HG02840 (cell line): Measurements from ENCODE around the gene MED31.
"Not testable (repeated sequence)": the region's sequence is repeated elsewhere in the genome, so short reads cannot be mapped to it uniquely, and the experiment has no call there.

Source experiments
- ATAC-seq: cut with Tn5 transposase; IDR thresholded peaks from one replicate; pipeline ENCODE4 v1.9.1; 2021; ENCODE audit warnings: mild to moderate bottlenecking, moderate library complexity, moderate number of reproducible peaks; ENCODE audit not compliant: unreplicated experiment, low FRiP score

Gene MED31

GRCh38 chr17:6677946-6678345 lies 26.5 kb upstream of the MED31 start:
- no peak for ATAC-seq

GRCh38 chr17:6677158-6677831 lies 25.9 kb upstream of the MED31 start:
- ATAC-seq = no peak

GRCh38 chr17:6676802-6677157 lies 25.4 kb upstream of the MED31 start:
- ATAC-seq = no peak

GRCh38 chr17:6675201-6675825 lies 23.9 kb upstream of the MED31 start:
- ATAC-seq = no peak

GRCh38 chr17:6674586-6674985 lies 23.2 kb upstream of the MED31 start:
- no peak for ATAC-seq

GRCh38 chr17:6671431-6671830 lies 20.0 kb upstream of the MED31 start:
- no peak for ATAC-seq

- ATAC-seq = no peak
These were observed 19.6 kb upstream of the MED31 start for GRCh38 chr17:6670999-6671398.

- no peak for ATAC-seq
These were observed 19.2 kb upstream of the MED31 start for GRCh38 chr17:6670571-6670970.

GRCh38 chr17:6669479-6670212 lies 18.2 kb upstream of the MED31 start:
- no peak for ATAC-seq

GRCh38 chr17:6668727-6669425 lies 17.5 kb upstream of the MED31 start:
- ATAC-seq = no peak

GRCh38 chr17:6668219-6668618 lies 16.8 kb upstream of the MED31 start:
- no peak for ATAC-seq

GRCh38 chr17:6667516-6667915 lies 16.1 kb upstream of the MED31 start:
- ATAC-seq = no peak

GRCh38 chr17:6666557-6666956 lies 15.2 kb upstream of the MED31 start:
- no peak for ATAC-seq

GRCh38 chr17:6666077-6666521 lies 14.7 kb upstream of the MED31 start:
- ATAC-seq = no peak

GRCh38 chr17:6663200-6663599 lies 11.8 kb upstream of the MED31 start:
- not testable (repeated sequence) for ATAC-seq

GRCh38 chr17:6661464-6661848 lies 10.1 kb upstream of the MED31 start:
- no peak for ATAC-seq

- ATAC-seq = no peak
These were observed 9.5 kb upstream of the MED31 start for GRCh38 chr17:6660805-6661463.

- no peak for ATAC-seq
These were observed 8.7 kb upstream of the MED31 start for GRCh38 chr17:6660101-6660500.

GRCh38 chr17:6658411-6658810 lies 7.0 kb upstream of the MED31 start:
- not testable (repeated sequence) for ATAC-seq

GRCh38 chr17:6657633-6658287 lies 6.4 kb upstream of the MED31 start:
- ATAC-seq = no peak
